Esophagus squamous epithelium (tissue), 5 donors: ENCODE results near the gene TIMM44. TPM values are rescaled to one million over a fixed set of nuclear protein-coding genes. Genes with fewer than 3 reads are reported as not detected.
A peak's percentile ranks its signal among the peaks of the same experiment; 100 is the strongest.
"Not testable (repeated sequence)": the region's sequence is repeated elsewhere in the genome, so short reads cannot be mapped to it uniquely, and the experiment has no call there.

ENCODE experiments used
- DNase-seq: peaks from one replicate; lab custom pipeline; 2025; lab: John Stamatoyannopoulos, UW
- H3K27ac ChIP-seq, 4 donors: fragments of 200-600 bp; sonication (generic); one replicate each; pipeline ENCODE4 v1.5.1; 2016 to 2019; ENCODE audit warnings: mild to moderate bottlenecking in 1 of 4
- H3K27me3 ChIP-seq, 4 donors: fragments of 200-600 bp; sonication (generic); 1 replicate in 3 of 4; 2 replicates in 1 of 4; pipeline versions ENCODE4 v1.5.1 to v1.6.0; 2017 to 2021; ENCODE audit warnings: antibody characterized with exemption in 1 of 4
- H3K36me3 ChIP-seq, 3 donors: fragments of 200-600 bp; sonication (generic); one replicate each; pipeline ENCODE4 v1.5.1; 2016 to 2019
- H3K4me1 ChIP-seq, 3 donors: fragments of 200-600 bp; sonication (generic); one replicate each; pipeline ENCODE4 v1.5.1; 2017 to 2019
- H3K4me3 ChIP-seq, 4 donors: fragments of 200-600 bp; sonication (generic); 1 replicate in 3 of 4; 2 replicates in 1 of 4; pipeline ENCODE4 v1.5.1; 2016 to 2019; ENCODE audit warnings: mild to moderate bottlenecking in 2 of 4, moderate library complexity in 1 of 4
- H3K9me3 ChIP-seq, 3 donors: fragments of 200-600 bp; sonication (generic); one replicate each; pipeline ENCODE4 v1.5.1; 2016 to 2019
- POLR2A ChIP-seq, 4 donors: fragments of 450-650 bp; IDR thresholded peaks; one replicate each; pipeline ENCODE4 v1.6.1; 2017; ENCODE audit warnings: antibody characterized with exemption in 4 of 4, mild to moderate bottlenecking in 4 of 4, moderate library complexity in 3 of 4
- WGBS, 2 donors: methylation state at CpG; one replicate each; pipeline ENCODE4 v1.1.5; 2018; 5-methylcytosine and 5-hydroxymethylcytosine counted together
- intact Hi-C: fragments of 100-400 bp; cut with DNase I; formaldehyde crosslinking; loops from one replicate; pipeline ENCODE4 v1.15.0; 2022
- total RNA-seq, 4 donors: library from RNA; depleted of rRNA; stranded (reverse); fragments of >200 nt; gene quantifications; one replicate each; pipeline ENCODE4 v1.1.0, GENCODE V29; 2016
- TF ChIP-seq, protein P1 (sequence below), 6 experiments: fragments of 450-650 bp in 4 of 6; fragments of 200-600 bp in 2 of 6; sonication (generic) in 2 of 6; IDR thresholded peaks; one replicate each; pipeline ENCODE4 v1.5.1; 2016 to 2019; ENCODE audit warnings: antibody characterized with exemption in 6 of 6, mild to moderate bottlenecking in 4 of 6, moderate library complexity in 4 of 6
- donor health status: DM: yes; HTN: yes; CAD: no.

Gene TIMM44
- total RNA-seq, 4 donors from 2014 or later = 36.4 to 52.6 (median 45.5) TPM

DNA sequence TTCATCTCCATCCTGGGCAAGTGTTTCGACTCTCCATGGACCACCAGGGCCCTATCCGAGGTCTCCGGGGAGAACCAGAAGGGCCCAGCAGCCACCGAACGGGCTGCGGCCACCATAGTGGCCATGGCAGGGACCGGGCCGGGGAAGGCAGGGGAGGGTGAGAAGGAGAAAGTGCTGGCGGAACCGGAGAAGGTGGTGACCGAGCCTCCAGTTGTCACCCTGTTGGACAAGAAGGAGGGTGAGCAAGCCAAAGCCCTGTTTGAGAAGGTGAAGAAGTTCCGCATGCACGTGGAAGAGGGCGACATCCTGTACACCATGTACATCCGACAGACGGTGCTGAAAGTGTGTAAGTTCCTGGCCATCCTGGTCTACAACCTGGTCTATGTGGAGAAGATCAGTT is 44.5 kb downstream of the TIMM44 start:
- DNase-seq = no peak
- no peaks in the 10 kb centered on the region for H3K9me3 ChIP-seq
- no peak overlapping the region for H3K4me3 ChIP-seq
- peaks cover 0 to 32% (median 0%) of the 10 kb centered on the region in 4 donors for H3K27me3 ChIP-seq
- no peak overlapping the region for H3K27ac ChIP-seq
- peaks cover 0 to 17% (median 0%) of the 10 kb centered on the region in 3 donors for H3K36me3 ChIP-seq
- intact Hi-C loops = no loop called here
- peaks cover 27 to 66% (median 28%) of the 10 kb centered on the region in 3 donors for H3K4me1 ChIP-seq
- 93 to 97% methylated on average over 13 to 14 of the region's 16 CpGs for whole genome bisulfite sequencing, 2 donors
- TF ChIP-seq POLR2A (IDR thresholded peaks at IDR 0.05) = no peak
- TF ChIP-seq, protein P1, sequence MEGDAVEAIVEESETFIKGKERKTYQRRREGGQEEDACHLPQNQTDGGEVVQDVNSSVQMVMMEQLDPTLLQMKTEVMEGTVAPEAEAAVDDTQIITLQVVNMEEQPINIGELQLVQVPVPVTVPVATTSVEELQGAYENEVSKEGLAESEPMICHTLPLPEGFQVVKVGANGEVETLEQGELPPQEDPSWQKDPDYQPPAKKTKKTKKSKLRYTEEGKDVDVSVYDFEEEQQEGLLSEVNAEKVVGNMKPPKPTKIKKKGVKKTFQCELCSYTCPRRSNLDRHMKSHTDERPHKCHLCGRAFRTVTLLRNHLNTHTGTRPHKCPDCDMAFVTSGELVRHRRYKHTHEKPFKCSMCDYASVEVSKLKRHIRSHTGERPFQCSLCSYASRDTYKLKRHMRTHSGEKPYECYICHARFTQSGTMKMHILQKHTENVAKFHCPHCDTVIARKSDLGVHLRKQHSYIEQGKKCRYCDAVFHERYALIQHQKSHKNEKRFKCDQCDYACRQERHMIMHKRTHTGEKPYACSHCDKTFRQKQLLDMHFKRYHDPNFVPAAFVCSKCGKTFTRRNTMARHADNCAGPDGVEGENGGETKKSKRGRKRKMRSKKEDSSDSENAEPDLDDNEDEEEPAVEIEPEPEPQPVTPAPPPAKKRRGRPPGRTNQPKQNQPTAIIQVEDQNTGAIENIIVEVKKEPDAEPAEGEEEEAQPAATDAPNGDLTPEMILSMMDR (IDR thresholded peaks at IDR 0.05) = no peak

DNA sequence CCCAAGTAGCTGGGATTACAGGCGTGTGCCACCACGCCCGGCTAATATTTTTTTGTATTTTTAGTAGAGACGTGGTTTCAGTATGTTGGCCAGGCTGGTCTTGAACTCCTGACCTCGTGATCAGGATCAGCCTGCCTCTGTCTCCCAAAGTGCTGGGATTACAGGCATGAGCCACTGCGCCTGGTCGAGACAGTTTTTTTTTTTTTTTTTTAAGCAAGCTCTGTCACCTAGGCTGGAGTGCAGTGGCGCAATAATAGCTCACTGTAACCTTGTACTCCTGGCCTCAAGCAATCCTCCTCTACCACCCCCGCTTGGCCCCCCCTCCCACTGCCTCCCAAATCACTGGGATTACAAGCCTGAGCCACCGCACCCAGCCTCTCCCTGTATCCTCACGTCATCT is 46.2 kb downstream of the TIMM44 start:
- Histone ChIP-seq H3K36me3 (peaks cover 0 to 17% (median 0%) of the 10 kb centered on the region in 3 donors), H3K9me3 (no peaks in the 10 kb centered on the region), H3K4me1 (peaks cover 18 to 61% (median 20%) of the 10 kb centered on the region in 3 donors), H3K27ac (peak overlapping the region in 3 of 4 donors; percentile 45 to 78 (median 61)), H3K4me3 (no peak overlapping the region), H3K27me3 (peaks cover 0 to 44% (median 0%) of the 10 kb centered on the region in 4 donors)
- 41 to 63% methylated on average over 10 to 11 of the region's 11 CpGs for WGBS, 2 donors
- TF ChIP-seq POLR2A (IDR thresholded peaks at IDR 0.05) = no peak
- TF ChIP-seq, protein P1 (IDR thresholded peaks at IDR 0.05) = no peak
- no peak for DNase-seq
- intact Hi-C loops = no loop called here

DNA sequence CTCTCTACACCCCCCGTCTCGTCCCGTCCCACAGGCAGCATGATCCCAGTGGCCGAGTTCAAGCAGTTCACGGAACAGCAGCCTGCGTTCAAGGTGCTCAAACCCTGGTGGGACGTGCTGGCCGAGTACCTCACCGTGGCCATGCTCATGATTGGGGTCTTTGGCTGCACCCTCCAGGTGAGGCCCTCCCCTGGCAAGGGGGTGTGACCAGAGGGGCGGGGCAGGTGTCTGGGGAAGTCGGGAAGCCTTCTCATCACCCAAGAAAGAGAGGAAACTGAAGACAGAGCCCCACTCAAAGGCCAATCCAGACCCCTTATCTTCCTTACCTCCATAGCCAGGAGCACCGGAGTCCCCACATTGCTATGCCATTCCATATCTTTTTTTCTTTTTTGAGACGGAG is 47.9 kb downstream of the TIMM44 start:
- peaks cover 10 to 43% (median 12%) of the 10 kb centered on the region in 3 donors for H3K4me1 ChIP-seq
- peak overlapping the region in 1 of 4 donors; percentile 21 for H3K27ac ChIP-seq
- no peak for DNase-seq
- H3K4me3 ChIP-seq = no peak overlapping the region
- intact Hi-C loops = no loop called here
- WGBS, 2 donors = 80 to 91% methylated on average over 4 to 11 of the region's 13 CpGs
- TF ChIP-seq POLR2A (IDR thresholded peaks at IDR 0.05) = no peak
- TF ChIP-seq, protein P1 (IDR thresholded peaks at IDR 0.05) = no peak
- no peaks in the 10 kb centered on the region for H3K9me3 ChIP-seq
- H3K27me3 ChIP-seq = peaks cover 0 to 43% (median 0%) of the 10 kb centered on the region in 4 donors
- peaks cover 0 to 17% (median 0%) of the 10 kb centered on the region in 3 donors for H3K36me3 ChIP-seq

DNA sequence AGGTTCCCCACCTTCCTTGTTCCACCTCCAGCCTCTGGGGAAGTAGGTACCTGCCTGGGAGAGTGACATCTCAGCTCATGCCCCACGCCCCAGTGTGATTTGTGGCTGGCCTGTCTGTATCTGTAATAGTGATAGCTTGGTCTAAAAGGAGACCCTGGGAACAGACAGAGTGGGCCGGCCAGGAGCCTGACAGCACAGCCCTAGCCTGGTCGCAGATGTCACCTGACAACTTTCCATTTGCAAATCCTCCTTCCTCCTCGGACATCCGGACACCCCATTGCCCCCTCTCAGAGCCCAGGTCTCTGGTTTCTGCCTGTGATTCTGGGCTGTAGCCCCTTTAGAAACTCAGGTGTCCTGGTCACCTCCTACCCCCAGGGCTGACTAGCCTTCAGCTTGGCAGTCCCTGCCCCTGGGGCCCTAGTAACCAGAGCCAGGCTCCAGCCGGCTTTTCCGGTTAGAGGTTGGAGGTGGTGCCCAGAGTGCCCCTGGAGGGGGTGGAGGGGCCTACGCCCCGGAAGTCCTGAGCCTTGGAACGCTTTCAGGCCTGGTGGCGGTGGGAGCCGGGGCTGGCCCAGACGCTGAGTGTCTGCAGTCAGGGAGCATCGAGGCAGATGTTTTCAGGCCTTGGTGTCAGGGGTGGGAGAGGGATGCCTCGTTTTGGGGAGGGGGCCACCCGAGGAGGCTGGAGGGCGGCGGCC is 48.7 kb downstream of the TIMM44 start:
- Histone ChIP-seq H3K36me3 (peaks cover 0 to 15% (median 0%) of the 10 kb centered on the region in 3 donors), H3K4me3 (no peak overlapping the region), H3K9me3 (no peaks in the 10 kb centered on the region), H3K27ac (peak overlapping the region in 1 of 4 donors; percentile 21), H3K27me3 (peaks cover 0 to 39% (median 0%) of the 10 kb centered on the region in 4 donors), H3K4me1 (peaks cover 4 to 35% (median 12%) of the 10 kb centered on the region in 3 donors)
- 31 to 42% methylated on average over 5 to 7 of the region's 18 CpGs for WGBS, 2 donors
- no peak for TF ChIP-seq POLR2A (IDR thresholded peaks at IDR 0.05)
- TF ChIP-seq, protein P1 (IDR thresholded peaks at IDR 0.05) = peak in 1 of 6 experiments; percentile 15
- intact Hi-C loops = no loop called here
- no peak for DNase-seq

DNA sequence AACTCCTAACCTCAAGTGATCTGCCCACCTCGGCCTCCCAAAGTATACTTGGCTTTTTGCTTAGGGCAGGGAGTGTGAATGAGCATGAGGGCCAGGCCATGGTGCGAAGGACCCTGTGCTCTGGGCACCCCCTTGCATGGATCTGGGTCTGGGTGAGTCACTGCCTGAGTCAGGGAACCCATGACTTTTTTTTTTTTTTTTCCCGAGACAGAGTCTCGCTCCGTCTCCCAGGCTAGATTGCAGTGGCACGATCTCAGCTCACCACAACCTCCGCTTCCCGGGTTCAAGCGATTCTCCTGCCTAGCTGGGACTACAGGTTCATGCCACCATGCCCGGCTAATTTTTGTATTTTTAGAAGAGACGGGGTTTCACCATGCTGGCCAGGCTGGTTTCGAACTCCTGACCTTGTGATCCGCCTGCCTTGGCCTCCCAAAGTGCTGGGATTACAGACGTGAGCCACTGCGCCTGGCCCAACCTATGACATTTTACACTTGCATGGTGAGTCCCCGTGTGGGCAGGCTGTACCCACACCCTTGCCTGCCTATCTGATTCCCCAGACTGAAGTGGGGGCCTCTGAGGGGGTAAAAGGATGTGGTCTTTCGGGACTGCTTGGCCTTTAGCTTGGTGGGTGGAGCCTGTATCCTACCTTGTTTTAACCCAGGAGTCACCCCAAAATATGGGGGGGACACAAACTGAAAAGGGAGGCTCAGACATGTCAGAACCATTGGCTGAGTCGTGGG is 49.9 kb downstream of the TIMM44 start:
- H3K9me3 ChIP-seq, DNase-seq, H3K36me3 ChIP-seq, H3K27ac ChIP-seq, H3K4me3 ChIP-seq, intact Hi-C loops: not testable (repeated sequence)
- peaks cover 0 to 47% (median 0%) of the 10 kb centered on the region in 4 donors for H3K27me3 ChIP-seq
- WGBS, 2 donors = 75 to 82% methylated on average over 15 of the region's 18 CpGs
- peaks cover 10 to 41% (median 12%) of the 10 kb centered on the region in 3 donors for H3K4me1 ChIP-seq
